ENCODE results near the gene PLEKHG3.

DNA sequence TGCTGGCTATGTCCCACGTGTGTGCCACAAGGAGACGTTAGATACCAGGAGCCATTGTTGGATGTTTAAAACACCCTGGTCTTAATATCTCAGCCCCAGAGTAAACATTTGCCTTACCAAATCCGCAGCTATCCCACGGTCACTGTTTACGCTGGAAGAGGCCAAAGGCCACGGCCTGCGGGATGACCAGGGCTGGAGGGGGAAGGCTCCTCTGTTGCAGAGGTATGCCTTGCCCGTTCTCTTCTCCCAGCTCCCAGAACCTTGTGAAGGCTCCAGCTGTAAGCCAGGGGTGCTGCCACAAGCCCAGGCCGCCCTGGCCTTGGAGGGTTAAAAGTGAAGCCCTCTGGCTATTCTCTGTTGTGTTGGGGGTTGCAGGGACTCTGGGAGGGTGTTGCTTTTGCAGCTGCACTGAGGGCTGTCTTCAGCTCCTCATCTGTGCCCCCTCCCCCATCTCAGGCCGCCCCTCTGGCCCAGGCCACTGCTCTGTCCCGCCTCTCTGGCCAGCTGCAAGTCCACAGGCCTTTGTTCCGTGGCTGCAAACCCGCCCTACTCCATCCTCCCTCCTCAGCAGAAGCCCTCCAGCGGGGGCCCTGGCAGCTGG is 2.5 kb downstream of the PLEKHG3 start:
- TF ChIP-seq, protein P1, sequence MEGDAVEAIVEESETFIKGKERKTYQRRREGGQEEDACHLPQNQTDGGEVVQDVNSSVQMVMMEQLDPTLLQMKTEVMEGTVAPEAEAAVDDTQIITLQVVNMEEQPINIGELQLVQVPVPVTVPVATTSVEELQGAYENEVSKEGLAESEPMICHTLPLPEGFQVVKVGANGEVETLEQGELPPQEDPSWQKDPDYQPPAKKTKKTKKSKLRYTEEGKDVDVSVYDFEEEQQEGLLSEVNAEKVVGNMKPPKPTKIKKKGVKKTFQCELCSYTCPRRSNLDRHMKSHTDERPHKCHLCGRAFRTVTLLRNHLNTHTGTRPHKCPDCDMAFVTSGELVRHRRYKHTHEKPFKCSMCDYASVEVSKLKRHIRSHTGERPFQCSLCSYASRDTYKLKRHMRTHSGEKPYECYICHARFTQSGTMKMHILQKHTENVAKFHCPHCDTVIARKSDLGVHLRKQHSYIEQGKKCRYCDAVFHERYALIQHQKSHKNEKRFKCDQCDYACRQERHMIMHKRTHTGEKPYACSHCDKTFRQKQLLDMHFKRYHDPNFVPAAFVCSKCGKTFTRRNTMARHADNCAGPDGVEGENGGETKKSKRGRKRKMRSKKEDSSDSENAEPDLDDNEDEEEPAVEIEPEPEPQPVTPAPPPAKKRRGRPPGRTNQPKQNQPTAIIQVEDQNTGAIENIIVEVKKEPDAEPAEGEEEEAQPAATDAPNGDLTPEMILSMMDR (IDR thresholded peaks at IDR 0.05) = no peak
- TF ChIP-seq ZFX (IDR thresholded peaks at IDR 0.05; ENCODE audit: borderline replicate concordance) = no peak

All from 22Rv1 (cell line).